GM23338 (cell line): Measurements from ENCODE around the gene ADGRL1.
"Not testable (repeated sequence)": the region's sequence is repeated elsewhere in the genome, so short reads cannot be mapped to it uniquely, and the experiment has no call there.

Source experiments
- CREB1 ChIP-seq: fragments of 250-450 bp; sonication (Bioruptor Pico); IDR thresholded peaks from 2 replicates; pipeline ENCODE4 v1.5.0; 2020; ENCODE audit warnings: low read depth, mild to moderate bottlenecking, moderate library complexity
- JUNB ChIP-seq: IDR thresholded peaks from one replicate; pipeline ENCODE4 v1.6.1; 2016; ENCODE audit warnings: antibody characterized with exemption; ENCODE audit not compliant: unreplicated experiment
- TF ChIP-seq, protein P1 (sequence below), 2 experiments: fragments of 200-600 bp in 1 of 2; sonication (generic) in 1 of 2; conservative IDR thresholded peaks; 2 replicates each; pipeline versions ENCODE4 v1.5.1 to v1.6.1; 2016 to 2017; ENCODE audit warnings: antibody characterized with exemption in 2 of 2, low read depth in 2 of 2, mild to moderate bottlenecking in 2 of 2, moderate library complexity in 1 of 2

DNA sequence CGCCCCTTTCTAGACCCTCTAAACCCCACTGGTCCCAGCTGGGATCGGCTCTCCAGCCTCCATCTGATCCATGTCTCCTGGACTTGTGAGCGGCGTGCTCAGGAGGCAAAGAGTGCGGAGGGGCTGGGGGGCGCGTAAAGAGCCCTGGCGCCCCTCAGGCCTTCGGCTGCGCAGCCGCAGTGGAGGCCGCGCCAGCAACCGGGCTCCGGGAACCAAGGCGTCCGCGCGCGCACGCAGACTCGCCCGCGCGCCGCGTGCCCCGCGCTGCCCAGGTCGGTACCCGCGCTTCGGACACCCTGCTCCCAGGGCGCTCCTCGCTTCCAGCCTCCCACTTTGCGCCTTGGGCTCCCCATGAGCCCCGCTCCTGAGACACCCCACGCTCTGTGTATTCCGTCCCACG is 3.4 kb upstream of the ADGRL1 start:
- TF ChIP-seq, protein P1, sequence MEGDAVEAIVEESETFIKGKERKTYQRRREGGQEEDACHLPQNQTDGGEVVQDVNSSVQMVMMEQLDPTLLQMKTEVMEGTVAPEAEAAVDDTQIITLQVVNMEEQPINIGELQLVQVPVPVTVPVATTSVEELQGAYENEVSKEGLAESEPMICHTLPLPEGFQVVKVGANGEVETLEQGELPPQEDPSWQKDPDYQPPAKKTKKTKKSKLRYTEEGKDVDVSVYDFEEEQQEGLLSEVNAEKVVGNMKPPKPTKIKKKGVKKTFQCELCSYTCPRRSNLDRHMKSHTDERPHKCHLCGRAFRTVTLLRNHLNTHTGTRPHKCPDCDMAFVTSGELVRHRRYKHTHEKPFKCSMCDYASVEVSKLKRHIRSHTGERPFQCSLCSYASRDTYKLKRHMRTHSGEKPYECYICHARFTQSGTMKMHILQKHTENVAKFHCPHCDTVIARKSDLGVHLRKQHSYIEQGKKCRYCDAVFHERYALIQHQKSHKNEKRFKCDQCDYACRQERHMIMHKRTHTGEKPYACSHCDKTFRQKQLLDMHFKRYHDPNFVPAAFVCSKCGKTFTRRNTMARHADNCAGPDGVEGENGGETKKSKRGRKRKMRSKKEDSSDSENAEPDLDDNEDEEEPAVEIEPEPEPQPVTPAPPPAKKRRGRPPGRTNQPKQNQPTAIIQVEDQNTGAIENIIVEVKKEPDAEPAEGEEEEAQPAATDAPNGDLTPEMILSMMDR (conservative IDR thresholded peaks at IDR 0.05; ENCODE audit: low read depth in 2 of 2): not testable (repeated sequence)
- TF ChIP-seq CREB1, JUNB: not testable (repeated sequence)
